ENCODE data around the gene MRPL42. TPM values are rescaled to one million over a fixed set of nuclear protein-coding genes. Genes with fewer than 3 reads are reported as not detected.

Gene MRPL42
- total RNA-seq, 2 donors from 2014 or later: 39.8 to 64.9 TPM

- WGBS: 81% methylated on average over 7 of the region's 7 CpGs
- H3K9me3 ChIP-seq: no peaks in the 10 kb centered on the region
- TF ChIP-seq POLR2A (IDR thresholded peaks at IDR 0.05) (no peak), CTCF (IDR thresholded peaks at IDR 0.05) (no peak), POLR2AphosphoS5 (IDR thresholded peaks at IDR 0.05) (no peak)
- H3K4me3 ChIP-seq: no peak overlapping the region
- intact Hi-C loops (cut with DNase I): no loop called here
- H3K4me1 ChIP-seq (replicated peaks): no peaks in the 10 kb centered on the region
- no peak for DNase-seq (ENCODE audit: low spot score)
- no peak overlapping the region for H3K27ac ChIP-seq
- H3K27me3 ChIP-seq (replicated peaks; ENCODE audit: insufficient read depth): no peaks in the 10 kb centered on the region
- no peaks in the 10 kb centered on the region for H3K36me3 ChIP-seq
Observed at GRCh38 chr12:93460902-93461301, 6.4 kb upstream of the MRPL42 start.

GRCh38 chr12:93461503-93461902 is 5.8 kb upstream of the MRPL42 start:
- no peak for DNase-seq (ENCODE audit: low spot score)
- 94% methylated on average over 3 of the region's 3 CpGs for WGBS

GRCh38 chr12:93465841-93466240 is 1.5 kb upstream of the MRPL42 start:
- H3K36me3 ChIP-seq: no peaks in the 10 kb centered on the region
- no peak overlapping the region for H3K27ac ChIP-seq
- no peak overlapping the region for H3K4me3 ChIP-seq
- DNase-seq (ENCODE audit: low spot score): no peak
- peaks cover 10% of the 10 kb centered on the region for H3K4me1 ChIP-seq (replicated peaks)
- H3K27me3 ChIP-seq (replicated peaks; ENCODE audit: insufficient read depth): no peaks in the 10 kb centered on the region
- H3K9me3 ChIP-seq: no peaks in the 10 kb centered on the region
- TF ChIP-seq CTCF (IDR thresholded peaks at IDR 0.05): no peak
- no peak for TF ChIP-seq POLR2AphosphoS5 (IDR thresholded peaks at IDR 0.05)
- no peak for TF ChIP-seq POLR2A (IDR thresholded peaks at IDR 0.05)
- intact Hi-C loops (cut with DNase I): no loop called here
- 98% methylated on average over 5 of the region's 5 CpGs for WGBS

More at GRCh38 chr12:93461503-93461902, 5.8 kb upstream of the MRPL42 start:
- intact Hi-C loops (cut with DNase I): no loop called here
- Histone ChIP-seq H3K27ac (no peak overlapping the region), H3K27me3 (replicated peaks; ENCODE audit: insufficient read depth) (no peaks in the 10 kb centered on the region), H3K4me3 (no peak overlapping the region), H3K4me1 (replicated peaks) (no peaks in the 10 kb centered on the region), H3K9me3 (no peaks in the 10 kb centered on the region), H3K36me3 (no peaks in the 10 kb centered on the region)
- no peak for TF ChIP-seq POLR2A (IDR thresholded peaks at IDR 0.05)
- TF ChIP-seq POLR2AphosphoS5 (IDR thresholded peaks at IDR 0.05): no peak
- TF ChIP-seq CTCF (IDR thresholded peaks at IDR 0.05): no peak

GRCh38 chr12:93466625-93467350 is 526 bp upstream of the MRPL42 start:
- DNase-seq (ENCODE audit: low spot score): no peak
- no peak for TF ChIP-seq POLR2A (IDR thresholded peaks at IDR 0.05)
- H3K27ac ChIP-seq: peak overlapping the region in 1 of 2 donors; percentile 93
- WGBS: 90% methylated on average over 9 of the region's 9 CpGs
- H3K27me3 ChIP-seq (replicated peaks; ENCODE audit: insufficient read depth): no peaks in the 10 kb centered on the region
- no peaks in the 10 kb centered on the region for H3K36me3 ChIP-seq
- intact Hi-C loops (cut with DNase I): no loop called here
- H3K9me3 ChIP-seq: no peaks in the 10 kb centered on the region
- H3K4me1 ChIP-seq (replicated peaks): peaks cover 10% of the 10 kb centered on the region
- H3K4me3 ChIP-seq: peak overlapping the region in 1 of 2 donors; percentile 69

GRCh38 chr12:93468008-93468371 is 676 bp downstream of the MRPL42 start:
- TF ChIP-seq POLR2AphosphoS5 (IDR thresholded peaks at IDR 0.05): no peak
- TF ChIP-seq CTCF (IDR thresholded peaks at IDR 0.05): no peak
- TF ChIP-seq POLR2A (IDR thresholded peaks at IDR 0.05): no peak
- Histone ChIP-seq H3K27ac (peak overlapping the region; percentile 91 to 93), H3K4me3 (peak overlapping the region; percentile 69 to 73), H3K9me3 (no peaks in the 10 kb centered on the region), H3K4me1 (replicated peaks) (peaks cover 10% of the 10 kb centered on the region), H3K27me3 (replicated peaks; ENCODE audit: insufficient read depth) (no peaks in the 10 kb centered on the region), H3K36me3 (no peaks in the 10 kb centered on the region)
- intact Hi-C loops (cut with DNase I): no loop called here
- DNase-seq (ENCODE audit: low spot score): no peak
- 5% methylated on average over 7 of the region's 7 CpGs for WGBS

Data from prostate gland (tissue), 2 donors.